KOPT-K1 (cell line): ENCODE results near the gene FGD5.

Experiments
- H3K27ac ChIP-seq: fragments of 200-600 bp; sonication (generic); 2 replicates; pipeline ENCODE4 v1.5.1; 2016; ENCODE audit warnings: antibody characterized with exemption, mild to moderate bottlenecking, low read depth, low read length; ENCODE audit not compliant: poor library complexity, severe bottlenecking
- H3K36me3 ChIP-seq: fragments of 200-600 bp; sonication (generic); 2 replicates; pipeline ENCODE4 v1.5.1; 2017; ENCODE audit warnings: antibody characterized with exemption, mild to moderate bottlenecking, low read length, moderate library complexity; ENCODE audit not compliant: insufficient read depth
- H3K9me3 ChIP-seq: fragments of 200-600 bp; sonication (generic); 2 replicates; pipeline ENCODE4 v1.5.1; 2017; ENCODE audit warnings: antibody characterized with exemption, low read length, mild to moderate bottlenecking; ENCODE audit not compliant: insufficient read depth, poor library complexity, severe bottlenecking

FGD5 gene

DNA sequence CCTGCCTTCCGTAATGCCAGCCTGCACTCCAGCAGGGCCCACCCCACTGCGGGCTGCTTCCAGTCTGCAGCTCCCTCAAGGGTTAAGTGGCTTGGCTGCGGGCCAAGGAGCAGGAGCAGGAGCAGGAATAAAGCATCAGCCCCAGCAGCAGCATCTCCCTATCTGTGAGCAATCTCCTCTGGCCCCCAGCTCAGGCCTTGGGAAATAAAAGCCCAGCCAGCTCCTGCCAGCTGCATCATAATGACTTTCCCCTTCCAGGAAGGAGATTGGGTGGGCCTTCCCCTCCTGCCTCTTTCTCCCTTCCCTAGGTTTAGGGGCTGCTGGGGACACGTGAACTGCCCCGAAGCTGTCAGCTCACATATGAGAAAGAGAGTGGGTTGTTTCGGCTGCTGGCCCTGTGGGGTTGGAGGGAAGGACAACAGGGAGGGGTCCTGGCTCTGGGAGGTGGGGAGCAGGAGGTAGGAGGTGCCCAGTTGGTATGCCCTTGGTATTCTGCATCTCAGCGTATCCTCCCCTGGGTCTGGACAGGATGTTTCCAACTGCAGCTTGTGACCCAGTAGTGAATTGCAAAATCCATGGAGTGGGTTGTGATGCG, 34.6 kb upstream of the FGD5 start:
- peaks cover 6% of the 10 kb centered on the region for H3K9me3 ChIP-seq
- no peaks in the 10 kb centered on the region for H3K36me3 ChIP-seq
- H3K27ac ChIP-seq = no peak overlapping the region

GRCh38 chr3:14785207-14786155, 33.3 kb upstream of the FGD5 start:
- Histone ChIP-seq H3K9me3 (no peaks in the 10 kb centered on the region), H3K36me3 (no peaks in the 10 kb centered on the region), H3K27ac (no peak overlapping the region)

DNA sequence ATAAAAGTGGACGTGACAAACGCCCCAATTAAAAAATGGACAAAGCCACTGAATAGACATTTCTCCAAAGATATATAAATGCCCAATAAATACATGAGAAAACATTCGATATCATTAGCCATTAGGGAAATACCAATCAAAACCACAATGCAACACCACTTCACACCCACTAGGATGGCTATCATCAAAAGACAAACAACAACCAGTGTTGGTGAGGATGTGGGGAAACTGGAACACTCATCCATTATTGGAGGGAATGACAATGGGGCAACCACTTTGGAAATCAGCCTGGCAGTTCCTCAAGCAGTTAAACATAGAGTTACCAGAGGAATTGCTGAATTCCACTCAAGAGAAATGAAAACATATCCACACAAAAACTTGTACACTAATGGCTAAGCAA, 32.4 kb upstream of the FGD5 start:
- H3K9me3 ChIP-seq = no peaks in the 10 kb centered on the region
- H3K27ac ChIP-seq = no peak overlapping the region
- no peaks in the 10 kb centered on the region for H3K36me3 ChIP-seq

GRCh38 chr3:14787630-14788029, 31.1 kb upstream of the FGD5 start:
- Histone ChIP-seq H3K36me3 (no peaks in the 10 kb centered on the region), H3K9me3 (no peaks in the 10 kb centered on the region), H3K27ac (no peak overlapping the region)

GRCh38 chr3:14788644-14789043, 30.1 kb upstream of the FGD5 start:
- H3K27ac ChIP-seq = no peak overlapping the region
- no peaks in the 10 kb centered on the region for H3K36me3 ChIP-seq
- H3K9me3 ChIP-seq = no peaks in the 10 kb centered on the region

GRCh38 chr3:14789221-14789620, 29.5 kb upstream of the FGD5 start:
- Histone ChIP-seq H3K27ac (peak overlapping the region; percentile 0), H3K36me3 (no peaks in the 10 kb centered on the region), H3K9me3 (no peaks in the 10 kb centered on the region)

GRCh38 chr3:14789640-14790285, 29.0 kb upstream of the FGD5 start:
- no peaks in the 10 kb centered on the region for H3K36me3 ChIP-seq
- peak overlapping the region; percentile 0 for H3K27ac ChIP-seq
- no peaks in the 10 kb centered on the region for H3K9me3 ChIP-seq

DNA sequence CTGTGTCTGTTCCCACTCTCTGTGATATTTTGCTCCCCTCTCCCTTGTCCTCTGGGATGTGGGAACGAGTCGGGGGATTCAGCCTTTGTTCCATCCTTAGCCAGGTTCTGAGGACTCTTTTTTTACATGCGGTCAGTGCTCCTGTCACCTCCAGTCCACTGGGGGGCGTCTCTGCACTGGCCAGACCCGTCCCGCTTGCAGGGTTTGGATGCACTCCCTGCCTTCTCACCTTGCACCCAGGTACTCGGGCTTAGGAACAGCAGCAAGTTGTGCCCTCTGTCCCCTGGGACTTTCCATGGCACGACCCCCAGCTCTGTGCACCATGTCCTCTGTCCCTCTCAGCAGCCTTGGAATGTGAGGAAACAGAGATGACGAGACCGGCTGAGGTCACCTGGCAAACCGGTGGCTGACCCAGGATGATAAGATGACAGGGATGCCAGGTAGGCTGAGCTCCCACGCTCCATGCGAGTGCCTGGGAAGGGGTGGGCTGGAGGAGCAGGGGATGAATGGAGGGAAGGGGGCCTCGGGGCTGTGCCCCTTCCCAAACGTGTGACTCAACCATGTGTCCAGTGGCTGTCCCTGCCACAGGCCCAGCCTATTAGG, 27.3 kb upstream of the FGD5 start:
- H3K36me3 ChIP-seq = no peaks in the 10 kb centered on the region
- no peaks in the 10 kb centered on the region for H3K9me3 ChIP-seq
- no peak overlapping the region for H3K27ac ChIP-seq

DNA sequence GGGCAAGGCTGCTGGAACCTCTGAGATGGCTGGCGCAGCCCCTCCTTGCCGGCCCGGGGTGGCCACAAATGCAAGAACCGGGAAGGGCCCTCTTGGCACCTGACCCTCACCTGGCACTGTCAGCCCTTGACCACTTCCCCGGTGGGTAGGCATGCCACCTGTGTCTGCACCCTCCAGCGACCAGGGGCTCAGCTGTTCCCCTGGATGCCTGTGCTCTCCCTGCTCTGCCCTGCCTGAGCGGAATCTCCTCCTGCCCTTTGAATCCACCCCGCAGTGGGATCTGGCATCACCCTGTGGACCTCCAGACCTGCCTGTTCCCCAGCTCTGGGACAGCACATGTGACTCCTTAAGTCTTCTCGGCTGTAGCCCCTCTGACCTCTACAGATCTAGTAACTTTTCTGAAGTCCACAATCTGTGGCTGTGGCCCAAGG, 26.1 kb upstream of the FGD5 start:
- no peak overlapping the region for H3K27ac ChIP-seq
- no peaks in the 10 kb centered on the region for H3K36me3 ChIP-seq
- H3K9me3 ChIP-seq = no peaks in the 10 kb centered on the region

DNA sequence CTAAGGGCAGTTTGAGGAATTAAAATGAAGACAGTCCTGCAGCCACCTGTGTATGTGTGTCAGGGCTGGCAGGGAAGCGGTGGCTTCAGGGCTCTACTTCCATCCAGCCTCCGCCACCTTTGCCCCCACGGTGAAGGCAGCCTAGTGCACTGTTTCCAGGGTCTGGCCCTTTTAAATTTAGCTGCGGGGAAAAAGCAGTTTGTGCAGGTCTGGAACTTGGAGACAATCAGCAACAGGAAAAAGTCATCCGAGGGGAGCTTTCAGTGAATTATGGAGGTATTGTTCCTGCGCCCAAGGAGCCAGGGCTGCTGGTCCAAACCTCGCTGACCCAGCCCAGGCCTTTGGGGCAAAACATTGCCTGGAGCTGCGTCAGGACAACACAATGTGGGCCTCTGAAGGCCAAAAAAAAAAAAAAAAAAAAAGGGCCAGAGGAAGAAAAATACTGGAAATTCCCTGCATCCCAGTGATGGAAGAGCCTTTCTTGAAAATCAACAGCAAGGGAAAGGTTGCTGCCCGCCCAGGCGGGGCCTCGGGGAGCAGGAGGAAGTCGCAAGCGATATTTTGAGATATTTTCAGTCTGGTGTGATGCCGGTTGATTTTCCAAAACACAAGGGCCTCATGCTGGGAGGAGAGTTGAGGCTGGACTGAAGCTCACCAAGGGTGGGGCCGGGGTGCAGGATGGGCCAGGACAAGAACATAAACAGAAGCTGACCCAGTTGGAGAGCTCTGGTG, 25.5 kb upstream of the FGD5 start:
- Histone ChIP-seq H3K27ac (no peak overlapping the region), H3K9me3 (no peaks in the 10 kb centered on the region), H3K36me3 (no peaks in the 10 kb centered on the region)

GRCh38 chr3:14793858-14794234, 24.9 kb upstream of the FGD5 start:
- Histone ChIP-seq H3K27ac (no peak overlapping the region), H3K9me3 (no peaks in the 10 kb centered on the region), H3K36me3 (no peaks in the 10 kb centered on the region)

DNA sequence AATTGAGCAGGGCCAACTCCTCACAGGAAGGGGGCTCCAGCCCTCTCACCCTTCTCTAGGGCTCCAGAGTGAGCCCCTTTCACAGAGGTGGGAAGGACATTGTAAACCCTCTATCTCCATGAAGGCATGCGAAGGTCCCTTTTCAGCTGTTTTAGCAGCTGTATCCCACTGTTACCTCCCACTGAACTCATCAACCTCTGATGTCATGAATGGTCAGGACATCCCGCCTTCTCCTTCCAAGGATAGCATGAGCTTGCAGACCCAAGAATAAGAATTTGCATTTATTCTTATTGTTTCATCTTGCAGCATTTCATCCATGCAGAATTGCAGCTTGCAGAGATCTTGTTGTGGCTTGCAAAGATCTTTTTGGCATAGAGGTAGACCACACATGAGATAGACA, 24.3 kb upstream of the FGD5 start:
- H3K27ac ChIP-seq = no peak overlapping the region
- H3K9me3 ChIP-seq = no peaks in the 10 kb centered on the region
- no peaks in the 10 kb centered on the region for H3K36me3 ChIP-seq

DNA sequence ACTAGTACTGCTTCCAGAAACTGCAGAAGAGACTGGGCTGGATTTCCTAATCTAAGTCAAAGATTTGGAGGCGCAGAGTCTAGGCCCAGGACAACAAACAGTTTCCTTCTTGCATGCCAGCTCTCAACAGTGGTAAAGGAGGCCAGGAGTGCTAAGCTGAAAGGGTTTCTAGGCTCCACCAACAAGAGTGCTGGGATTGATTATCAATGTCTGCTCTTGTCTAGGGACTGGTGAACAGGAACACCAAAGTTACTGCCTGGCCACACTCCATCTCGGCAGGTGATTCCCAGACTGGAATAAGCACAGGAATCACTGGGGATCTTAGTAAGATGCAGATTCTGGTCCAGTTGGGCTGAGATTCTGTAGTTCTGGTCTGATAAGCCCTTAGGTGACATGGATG, 22.8 kb upstream of the FGD5 start:
- H3K36me3 ChIP-seq = no peaks in the 10 kb centered on the region
- H3K27ac ChIP-seq = no peak overlapping the region
- H3K9me3 ChIP-seq = no peaks in the 10 kb centered on the region

- Histone ChIP-seq H3K36me3 (no peaks in the 10 kb centered on the region), H3K27ac (no peak overlapping the region), H3K9me3 (no peaks in the 10 kb centered on the region)
Observed at GRCh38 chr3:14796403-14797077, 22.2 kb upstream of the FGD5 start.
